Measurements from ENCODE around the gene KCNQ1.

- TF ChIP-seq CTCF (IDR thresholded peaks at IDR 0.05) (no peak), POLR2A (IDR thresholded peaks at IDR 0.05) (no peak)
Observed at GRCh38 chr11:2883640-2883978, 438.8 kb downstream of the KCNQ1 start.

Data from body of pancreas (tissue), 4 donors.